ENCODE data around the gene MAP2K4. TPM values are rescaled to one million over a fixed set of nuclear protein-coding genes. Genes with fewer than 3 reads are reported as not detected.
A peak's percentile ranks its signal among the peaks of the same experiment; 100 is the strongest.

The MAP2K4 gene
- total RNA-seq, 4 donors from 2014 or later = 17.6 to 28.6 (median 24.0) TPM

DNA sequence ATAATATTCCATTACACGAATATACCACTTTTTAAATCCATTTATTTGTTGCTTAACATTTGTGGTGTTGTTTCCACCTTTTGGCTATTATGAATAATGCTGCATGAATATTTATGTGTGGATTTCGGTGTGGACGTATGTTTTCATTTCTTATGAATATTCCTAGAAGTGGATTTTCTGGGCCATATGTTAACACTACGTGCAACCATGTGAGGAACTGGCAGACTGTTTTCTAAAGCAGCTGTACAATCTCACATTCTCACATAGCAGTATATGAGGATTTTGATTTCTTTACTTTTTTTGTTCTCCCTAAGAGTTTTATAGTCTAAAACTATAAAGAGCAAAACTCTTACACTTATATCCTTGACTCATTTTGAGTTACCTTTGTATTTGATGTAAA, 143.4 kb downstream of the MAP2K4 start:
- DNase-seq (ENCODE audit: low spot score in 2 of 2) = no peak
- no peaks in the 10 kb centered on the region for H3K27me3 ChIP-seq
- no peak overlapping the region for H3K27ac ChIP-seq
- H3K4me1 ChIP-seq = no peaks in the 10 kb centered on the region
- peaks cover 0 to 13% (median 0%) of the 10 kb centered on the region in 4 donors for H3K9me3 ChIP-seq
- no peak overlapping the region for H3K4me3 ChIP-seq
- H3K36me3 ChIP-seq = no peaks in the 10 kb centered on the region
- TF ChIP-seq EP300 (IDR thresholded peaks at IDR 0.05) = no peak
- TF ChIP-seq POLR2A (IDR thresholded peaks at IDR 0.05) = no peak
- TF ChIP-seq, protein P1, sequence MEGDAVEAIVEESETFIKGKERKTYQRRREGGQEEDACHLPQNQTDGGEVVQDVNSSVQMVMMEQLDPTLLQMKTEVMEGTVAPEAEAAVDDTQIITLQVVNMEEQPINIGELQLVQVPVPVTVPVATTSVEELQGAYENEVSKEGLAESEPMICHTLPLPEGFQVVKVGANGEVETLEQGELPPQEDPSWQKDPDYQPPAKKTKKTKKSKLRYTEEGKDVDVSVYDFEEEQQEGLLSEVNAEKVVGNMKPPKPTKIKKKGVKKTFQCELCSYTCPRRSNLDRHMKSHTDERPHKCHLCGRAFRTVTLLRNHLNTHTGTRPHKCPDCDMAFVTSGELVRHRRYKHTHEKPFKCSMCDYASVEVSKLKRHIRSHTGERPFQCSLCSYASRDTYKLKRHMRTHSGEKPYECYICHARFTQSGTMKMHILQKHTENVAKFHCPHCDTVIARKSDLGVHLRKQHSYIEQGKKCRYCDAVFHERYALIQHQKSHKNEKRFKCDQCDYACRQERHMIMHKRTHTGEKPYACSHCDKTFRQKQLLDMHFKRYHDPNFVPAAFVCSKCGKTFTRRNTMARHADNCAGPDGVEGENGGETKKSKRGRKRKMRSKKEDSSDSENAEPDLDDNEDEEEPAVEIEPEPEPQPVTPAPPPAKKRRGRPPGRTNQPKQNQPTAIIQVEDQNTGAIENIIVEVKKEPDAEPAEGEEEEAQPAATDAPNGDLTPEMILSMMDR (IDR thresholded peaks at IDR 0.05) = no peak
- 83 to 92% methylated on average over 4 of the region's 4 CpGs for WGBS, 2 donors

DNA sequence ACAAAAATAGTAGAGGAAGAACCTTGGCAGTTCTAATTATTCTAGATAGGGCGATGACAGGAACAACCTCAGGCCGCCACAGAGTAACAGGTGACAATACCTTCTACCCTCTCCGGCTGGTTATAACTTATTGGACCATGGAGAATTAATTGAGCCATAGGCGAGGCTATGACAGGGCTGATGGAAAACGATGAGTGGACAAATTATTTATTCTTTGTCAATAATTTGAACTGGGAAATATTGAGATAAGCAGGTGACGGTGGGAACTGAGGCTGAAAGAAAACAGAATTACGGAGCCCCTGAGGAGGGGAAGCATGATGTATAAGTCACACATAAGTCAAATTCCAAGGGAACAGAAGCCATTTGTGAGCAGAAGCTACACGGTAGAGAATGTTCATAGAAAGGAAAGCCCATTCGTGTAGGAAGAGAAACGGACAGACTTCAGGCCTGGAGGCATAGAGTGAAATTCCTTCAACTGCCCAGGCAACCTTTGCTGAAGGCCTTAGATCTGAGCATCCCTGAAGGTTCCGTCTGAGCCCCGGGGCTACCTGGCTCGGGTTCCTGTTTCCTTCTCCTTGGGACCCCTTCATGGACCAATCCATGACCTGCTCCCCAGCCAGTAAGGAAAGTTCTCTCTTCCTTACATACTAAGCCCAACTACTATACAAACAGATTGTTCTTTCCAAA, 158.1 kb downstream of the MAP2K4 start:
- TF ChIP-seq, protein P1 (IDR thresholded peaks at IDR 0.05) = no peak
- TF ChIP-seq POLR2A (IDR thresholded peaks at IDR 0.05) = no peak
- TF ChIP-seq EP300 (IDR thresholded peaks at IDR 0.05) = no peak
- H3K9me3 ChIP-seq = no peaks in the 10 kb centered on the region
- no peak overlapping the region for H3K4me3 ChIP-seq
- no peak for DNase-seq (ENCODE audit: low spot score in 2 of 2)
- no peaks in the 10 kb centered on the region for H3K4me1 ChIP-seq
- no peaks in the 10 kb centered on the region for H3K27me3 ChIP-seq
- 68 to 71% methylated on average over 13 of the region's 13 CpGs for WGBS, 2 donors
- no peak overlapping the region for H3K27ac ChIP-seq
- H3K36me3 ChIP-seq = no peaks in the 10 kb centered on the region

DNA sequence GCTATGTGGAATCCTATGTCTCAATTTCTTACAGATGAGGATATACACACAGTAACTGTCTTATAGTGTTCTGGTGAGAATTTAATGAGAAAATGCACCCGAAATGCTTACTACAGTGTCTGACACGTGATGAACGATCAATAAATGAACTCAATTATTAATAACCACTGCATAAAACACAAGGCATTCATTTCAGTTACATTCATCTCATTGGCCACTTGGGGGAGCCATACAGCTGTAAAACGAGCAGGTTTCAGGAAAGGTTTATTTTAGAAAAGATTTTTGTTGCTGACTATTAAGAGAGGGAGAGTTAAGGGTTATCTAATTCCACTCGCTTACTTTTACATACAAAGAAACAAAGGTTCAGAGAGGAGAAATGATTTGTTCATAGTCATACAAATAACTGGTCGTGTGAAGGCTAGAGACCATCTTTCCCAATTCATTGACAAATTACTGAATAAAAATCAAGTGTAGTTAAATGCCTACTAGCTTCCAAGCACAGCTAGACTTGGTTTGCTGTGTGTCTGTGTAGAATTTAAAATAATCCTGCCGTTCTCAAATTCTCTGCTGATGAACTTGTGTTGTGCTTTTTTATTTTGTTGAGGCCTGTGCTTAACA, 160.1 kb downstream of the MAP2K4 start:
- Histone ChIP-seq H3K4me3 (no peak overlapping the region), H3K27me3 (no peaks in the 10 kb centered on the region), H3K27ac (no peak overlapping the region), H3K36me3 (no peaks in the 10 kb centered on the region), H3K4me1 (no peaks in the 10 kb centered on the region), H3K9me3 (no peaks in the 10 kb centered on the region)
- TF ChIP-seq, protein P1 (IDR thresholded peaks at IDR 0.05) = peak; percentile 42 to 54 (median 49)
- TF ChIP-seq EP300 (IDR thresholded peaks at IDR 0.05) (no peak), POLR2A (IDR thresholded peaks at IDR 0.05) (no peak)
- WGBS, 2 donors = 12 to 14% methylated on average over 7 of the region's 7 CpGs
- peak in 1 of 2 donors; percentile 40 for DNase-seq (ENCODE audit: low spot score in 2 of 2)

GRCh38 chr17:12187658-12188057, 167.0 kb downstream of the MAP2K4 start:
- H3K36me3 ChIP-seq = no peaks in the 10 kb centered on the region
- H3K4me1 ChIP-seq = no peaks in the 10 kb centered on the region
- no peak overlapping the region for H3K27ac ChIP-seq
- H3K4me3 ChIP-seq = no peak overlapping the region
- TF ChIP-seq POLR2A (IDR thresholded peaks at IDR 0.05) = no peak
- TF ChIP-seq EP300 (IDR thresholded peaks at IDR 0.05) = no peak
- TF ChIP-seq, protein P1 (IDR thresholded peaks at IDR 0.05) = no peak
- peaks cover 0 to 27% (median 9%) of the 10 kb centered on the region in 4 donors for H3K9me3 ChIP-seq
- no peak for DNase-seq (ENCODE audit: low spot score in 2 of 2)
- no peaks in the 10 kb centered on the region for H3K27me3 ChIP-seq
- 95% methylated on average over 1 of the region's 1 CpG for WGBS, 2 donors

DNA sequence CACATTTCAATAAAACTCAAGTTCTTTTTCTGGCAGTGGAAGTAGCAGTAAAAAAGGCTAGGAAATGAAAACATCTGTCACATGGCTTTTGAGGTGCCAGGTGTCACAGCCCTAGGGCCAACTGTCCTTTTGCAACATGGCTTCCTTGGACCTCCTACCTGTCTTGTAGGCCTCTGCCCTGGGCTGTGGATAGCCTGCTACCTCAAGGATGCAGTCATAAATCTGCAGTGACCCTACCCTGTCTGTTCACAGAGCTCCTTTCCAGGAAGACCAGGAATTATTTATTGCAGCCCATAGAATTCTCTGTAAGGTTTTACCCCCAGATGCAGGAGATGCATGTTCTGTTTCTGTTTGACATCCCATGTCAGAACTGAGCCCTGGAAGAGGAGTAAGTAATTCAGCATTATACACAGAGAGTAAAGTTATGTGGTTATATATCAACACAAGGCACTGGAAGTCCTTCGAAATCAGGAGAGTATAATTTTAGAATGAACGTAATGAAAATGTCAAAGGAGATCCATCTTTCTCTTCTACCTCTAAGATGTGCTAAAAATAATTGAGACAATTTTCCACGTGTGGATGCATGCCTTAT, 172.6 kb downstream of the MAP2K4 start:
- no peak for DNase-seq (ENCODE audit: low spot score in 2 of 2)
- TF ChIP-seq POLR2A (IDR thresholded peaks at IDR 0.05) = no peak
- TF ChIP-seq EP300 (IDR thresholded peaks at IDR 0.05) = no peak
- TF ChIP-seq, protein P1 (IDR thresholded peaks at IDR 0.05) = no peak
- Histone ChIP-seq H3K9me3 (peaks cover 0 to 16% (median 3%) of the 10 kb centered on the region in 4 donors), H3K4me1 (no peaks in the 10 kb centered on the region), H3K4me3 (no peak overlapping the region), H3K36me3 (no peaks in the 10 kb centered on the region), H3K27ac (no peak overlapping the region), H3K27me3 (no peaks in the 10 kb centered on the region)
- WGBS, 2 donors = 72 to 84% methylated on average over 3 of the region's 3 CpGs
